Measurements from ENCODE around the gene TAF4B.
"Not testable (repeated sequence)": the region's sequence is repeated elsewhere in the genome, so short reads cannot be mapped to it uniquely, and the experiment has no call there.

The TAF4B gene

DNA sequence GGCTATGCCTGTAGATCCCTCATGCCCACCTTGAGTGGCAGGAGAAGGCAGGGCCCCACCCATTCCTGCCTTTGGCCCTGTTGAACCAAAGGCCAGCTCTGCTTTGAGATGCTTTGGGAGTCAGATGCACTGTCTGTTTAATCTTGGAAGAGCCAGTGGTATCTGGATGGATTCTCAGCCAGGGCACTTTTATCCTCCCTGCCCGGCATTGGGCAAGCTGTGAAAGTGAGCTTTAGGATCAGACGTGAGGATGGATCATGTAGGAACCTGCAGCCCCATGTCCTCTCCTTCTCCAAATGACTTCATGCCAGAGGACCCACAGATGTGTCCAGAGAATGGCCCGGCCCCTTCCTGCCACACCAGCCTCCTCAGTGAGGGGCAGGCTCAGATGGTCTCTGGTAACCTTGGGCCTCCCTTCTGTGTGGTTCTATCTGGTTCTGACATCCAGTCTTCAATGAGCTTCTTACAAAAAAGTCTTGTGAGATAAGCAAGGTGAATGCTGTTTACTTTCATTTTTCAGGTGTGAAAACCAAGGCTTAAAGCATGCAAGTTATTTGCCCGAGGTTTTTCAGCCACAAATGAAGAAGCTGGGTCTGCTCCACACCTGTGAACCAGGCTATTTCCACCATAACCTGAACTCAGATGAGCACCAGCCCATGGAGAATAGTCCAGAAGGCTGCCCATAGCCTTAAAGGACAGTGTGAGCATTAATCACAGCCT, 198.3 kb downstream of the TAF4B start:
- no peak for DNase-seq (ENCODE audit: low spot score)

DNA sequence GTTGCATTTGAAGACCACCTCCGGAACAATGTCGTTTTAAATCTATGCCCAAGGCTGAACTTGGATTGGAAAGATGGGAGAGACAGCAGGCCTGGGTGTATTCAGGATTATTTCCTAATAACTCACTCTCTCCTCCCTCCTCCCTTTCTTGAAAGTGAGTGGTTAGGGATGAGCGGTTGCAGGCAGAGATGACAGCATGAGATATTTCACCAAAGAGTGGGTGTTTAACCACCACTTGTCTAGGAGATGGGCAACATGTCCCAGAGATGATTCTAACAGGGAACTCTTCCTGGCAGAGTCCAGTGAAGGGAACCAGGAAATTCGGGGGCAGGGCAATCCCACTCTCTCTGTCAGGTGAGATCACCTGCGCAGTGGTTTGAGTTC, 198.9 kb downstream of the TAF4B start:
- DNase-seq (ENCODE audit: low spot score) = no peak

DNA sequence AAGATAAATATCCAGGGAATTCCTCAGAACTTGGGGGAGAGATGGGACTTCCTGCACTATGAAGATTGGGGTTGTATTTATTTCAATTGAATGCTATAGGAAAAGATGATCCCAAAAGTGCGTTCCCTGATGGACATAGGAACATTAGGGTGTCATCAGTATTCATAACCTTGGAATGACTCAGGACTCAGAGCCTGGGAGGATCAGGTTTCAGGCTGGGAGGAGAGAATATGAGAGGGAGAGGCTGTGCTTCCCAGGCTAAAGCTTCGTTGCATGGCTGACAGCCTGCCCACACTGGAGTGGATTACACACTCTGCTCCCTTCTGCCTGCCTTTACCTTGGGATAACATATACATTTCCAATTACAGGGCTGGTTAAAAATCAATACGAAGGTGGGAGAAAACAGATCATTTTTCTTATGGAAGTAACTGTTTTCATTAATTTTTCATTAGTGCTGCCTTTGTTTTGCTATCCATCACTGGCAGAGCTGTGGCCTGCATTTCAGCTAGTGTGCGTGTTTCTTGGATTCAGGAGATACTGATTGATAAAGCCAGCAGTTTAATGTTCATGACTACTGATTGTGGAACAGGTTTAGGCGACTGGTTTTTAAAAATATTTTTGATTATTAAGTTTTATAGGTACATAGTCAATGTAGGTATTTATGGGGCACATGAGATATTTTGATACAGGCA, 203.4 kb downstream of the TAF4B start:
- DNase-seq (ENCODE audit: low spot score) = peak; percentile 27

DNA sequence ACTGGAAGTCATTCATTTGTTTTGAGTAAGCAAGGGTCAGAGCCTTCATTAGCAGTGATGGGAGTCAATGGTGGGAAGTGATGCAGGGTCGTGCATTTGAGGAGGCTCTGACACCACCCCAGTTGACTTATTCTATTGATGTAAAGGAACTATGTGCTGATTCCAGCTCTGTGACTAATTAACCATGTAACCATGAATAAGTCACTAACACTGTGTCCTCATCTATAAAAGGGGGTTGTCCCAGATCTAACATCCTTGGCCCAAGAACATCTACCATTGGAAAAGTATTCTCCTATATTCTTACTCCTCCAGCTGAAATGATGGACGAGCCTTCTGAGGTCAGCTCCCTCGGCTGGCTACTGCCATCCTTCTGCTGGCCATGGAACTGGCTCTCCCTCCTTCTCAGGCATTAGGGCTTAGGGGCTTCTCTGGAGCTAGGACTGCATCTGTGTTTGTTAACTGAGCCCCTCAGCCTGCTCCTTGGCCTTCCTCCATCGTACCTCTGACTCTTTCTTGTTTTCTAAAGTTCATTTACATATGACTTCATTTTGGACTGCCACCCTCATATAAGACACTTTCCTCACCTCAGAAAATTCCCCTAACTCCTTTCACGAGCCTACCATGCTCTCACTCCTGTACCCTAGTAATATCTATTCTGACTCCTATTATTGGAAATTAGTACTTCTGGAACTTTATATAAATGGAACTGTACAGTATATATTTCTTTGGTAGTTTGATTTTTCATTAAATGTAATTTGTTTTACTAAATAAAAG, 206.6 kb downstream of the TAF4B start:
- no peak for DNase-seq (ENCODE audit: low spot score)

DNA sequence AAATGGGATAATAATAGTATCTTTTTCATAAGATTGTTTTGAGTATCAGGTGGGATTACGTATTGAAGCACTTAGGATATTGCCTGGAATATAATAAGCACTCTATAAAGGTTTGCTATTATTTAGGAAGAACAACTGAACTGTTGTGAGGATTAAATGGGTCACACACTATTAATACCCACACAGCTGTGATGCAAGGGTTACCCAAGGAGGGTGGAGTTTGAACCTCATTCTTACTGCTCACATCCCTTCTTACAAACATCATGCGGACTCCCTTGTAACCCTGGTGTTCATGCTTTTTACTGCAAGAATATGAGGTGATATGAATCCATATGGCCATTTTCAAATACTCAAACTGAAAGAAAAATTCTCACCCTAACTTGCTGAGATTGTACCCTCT, 208.6 kb downstream of the TAF4B start:
- no peak for DNase-seq (ENCODE audit: low spot score)

DNA sequence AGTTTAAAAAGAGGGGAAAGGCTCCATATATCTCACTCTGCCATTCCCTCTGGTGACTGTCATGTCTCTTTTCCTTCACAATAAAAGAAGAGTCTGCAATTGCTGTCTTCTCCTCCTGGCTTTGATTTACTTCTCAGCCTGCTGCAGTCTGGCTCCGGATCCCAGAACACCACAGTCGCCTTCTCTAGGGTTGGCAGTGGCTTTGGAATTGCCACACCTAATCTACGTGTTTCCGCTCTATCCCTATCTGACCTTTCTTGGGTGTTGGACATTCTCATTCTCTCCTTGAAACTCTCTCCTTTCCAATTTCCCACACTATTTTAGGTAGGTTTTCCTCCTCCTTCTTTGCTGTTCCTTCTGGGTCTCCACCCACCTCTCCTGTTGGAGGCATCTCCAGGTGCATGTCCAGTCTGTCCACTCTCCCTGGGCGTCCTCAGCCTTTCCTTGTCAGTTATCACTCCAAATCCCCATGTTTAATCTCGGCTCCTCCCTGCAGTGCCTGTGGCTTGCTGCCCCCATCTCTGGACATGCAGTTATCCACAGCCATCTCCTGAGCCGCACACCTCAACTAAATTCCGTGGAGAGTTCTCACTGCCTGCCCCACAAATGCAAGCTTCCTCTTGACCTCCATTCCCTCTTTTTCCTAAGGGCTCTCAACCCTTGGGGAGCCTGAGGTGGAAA, 209.3 kb downstream of the TAF4B start:
- DNase-seq (ENCODE audit: low spot score) = peak; percentile 22

DNA sequence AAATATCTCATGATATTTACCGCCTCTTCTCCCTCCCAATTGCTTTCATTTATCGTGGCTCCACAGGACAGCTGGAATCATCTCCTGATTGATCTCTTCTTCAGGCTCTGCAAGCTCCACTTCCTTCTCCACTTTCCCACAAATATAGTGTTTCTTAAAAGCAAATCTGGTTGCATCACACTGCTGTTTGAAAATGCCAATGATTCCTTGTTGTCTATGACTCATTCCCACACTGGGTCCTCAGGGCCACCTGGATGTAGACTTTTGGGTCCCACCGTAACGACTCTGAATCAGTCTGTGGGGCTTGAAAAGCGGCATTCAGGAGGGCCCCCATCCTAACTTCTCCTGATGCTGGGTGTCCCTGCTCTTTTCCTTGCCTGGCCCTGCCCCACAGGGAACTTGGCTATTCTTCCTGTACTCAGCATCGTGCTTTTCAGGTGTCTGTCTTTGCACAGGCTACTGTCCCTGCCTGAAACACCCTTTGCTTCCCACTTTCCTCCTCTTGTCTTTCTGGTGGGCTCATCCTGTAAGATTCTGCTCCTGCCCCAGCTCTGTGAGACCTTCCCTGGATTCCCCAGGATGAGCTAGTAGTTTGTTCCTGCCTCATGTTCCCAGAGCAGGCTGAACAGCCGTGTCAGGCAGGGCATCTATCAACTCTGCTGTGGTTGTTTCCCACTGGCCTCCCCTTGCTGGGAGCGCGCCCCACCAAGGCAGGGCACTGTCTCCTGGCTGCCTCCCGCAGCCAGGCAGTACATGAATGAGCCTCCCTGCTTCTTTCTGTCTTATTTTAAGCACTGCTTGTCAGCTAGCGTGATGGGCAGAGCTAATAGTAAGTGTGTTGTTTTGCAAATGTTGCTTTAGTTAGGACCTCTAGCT, 210.2 kb downstream of the TAF4B start:
- DNase-seq (ENCODE audit: low spot score) = peak; percentile 33

DNA sequence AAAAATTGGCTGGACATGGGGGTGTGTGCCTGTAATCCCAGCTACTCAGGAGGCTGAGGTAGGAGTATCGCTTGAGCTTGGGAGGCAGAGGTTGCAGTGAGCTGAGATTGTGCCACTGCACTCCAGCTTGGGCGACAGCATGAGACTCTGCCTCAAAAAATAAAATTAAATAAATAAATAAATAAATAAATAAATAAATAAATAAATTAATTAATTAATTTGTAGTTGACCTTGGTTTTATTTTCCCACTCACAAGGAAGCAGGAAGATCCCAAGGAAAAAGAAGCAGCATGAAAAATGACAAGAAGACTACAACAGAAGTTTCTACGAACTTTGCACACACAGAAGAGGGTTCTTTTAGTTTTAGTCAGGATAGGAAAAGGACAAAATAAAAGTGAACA, 211.4 kb downstream of the TAF4B start:
- not testable (repeated sequence) for DNase-seq (ENCODE audit: low spot score)

DNA sequence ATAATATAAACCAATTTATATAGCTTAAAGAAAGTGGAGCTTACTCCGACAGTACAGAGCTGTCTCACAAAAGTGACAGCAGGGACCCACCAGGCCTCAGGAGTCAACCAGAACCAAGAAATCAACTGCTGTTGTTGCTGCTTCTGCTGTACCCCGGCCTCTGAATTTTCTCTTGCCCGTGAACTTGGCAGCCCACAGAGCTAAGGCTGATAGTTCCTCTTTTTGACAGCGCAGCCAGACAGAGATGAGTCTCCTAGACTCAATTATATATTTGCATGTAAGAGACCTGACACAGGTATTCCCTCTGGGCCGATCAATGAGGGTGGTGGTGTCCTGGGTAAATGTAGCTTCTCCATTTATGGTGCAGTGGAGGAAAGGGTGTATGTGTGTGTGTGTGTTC, 212.7 kb downstream of the TAF4B start:
- no peak for DNase-seq (ENCODE audit: low spot score)

DNA sequence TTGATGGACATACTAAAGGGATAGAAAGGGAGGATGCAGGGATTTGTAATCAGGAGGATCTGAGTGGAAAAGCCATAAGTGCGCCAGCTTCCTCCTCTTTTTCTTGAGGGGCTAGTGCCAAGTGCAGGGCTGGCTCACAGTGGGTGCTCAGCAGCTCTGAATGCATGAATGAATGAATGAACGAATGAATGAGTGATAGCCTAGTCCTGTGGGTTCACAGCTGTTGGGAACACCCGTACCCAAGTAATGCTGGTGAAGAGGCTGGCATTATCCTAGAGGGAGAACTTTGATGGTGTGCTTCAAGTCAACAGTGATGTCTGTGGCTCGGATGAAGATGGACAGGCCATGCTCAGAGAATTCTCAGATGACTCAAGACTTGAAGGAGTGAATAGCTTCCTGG, 213.3 kb downstream of the TAF4B start:
- DNase-seq (ENCODE audit: low spot score) = no peak

DNA sequence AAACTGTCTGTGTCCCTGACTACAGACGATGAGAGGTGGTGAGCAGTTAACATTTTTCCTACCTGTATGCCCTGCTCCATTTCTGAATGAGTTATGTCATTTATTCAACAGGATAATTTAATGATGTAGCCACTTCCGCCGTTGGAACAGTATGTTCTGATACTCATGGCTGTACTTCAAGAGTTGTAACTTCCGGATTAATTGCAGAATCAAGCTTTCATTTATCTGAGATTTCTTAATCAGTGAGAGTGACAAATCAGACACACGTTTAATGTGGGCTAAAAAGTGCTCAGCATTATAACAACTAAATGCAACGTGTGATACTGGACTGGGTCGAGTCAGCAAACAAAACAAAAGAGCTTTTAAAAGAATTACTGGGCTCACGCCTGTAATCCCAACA, 214.4 kb downstream of the TAF4B start:
- no peak for DNase-seq (ENCODE audit: low spot score)
